Peyer's patch (tissue), 4 donors: Measurements from ENCODE around the gene ELOVL5. TPM values are rescaled to one million over a fixed set of nuclear protein-coding genes. Genes with fewer than 3 reads are reported as not detected.
A peak's percentile ranks its signal among the peaks of the same experiment; 100 is the strongest.

Experiments
- DNase-seq, 3 donors: peaks; one replicate each; pipeline ENCODE4 v3.0.0-alpha.2; 2017 to 2019
- H3K27ac ChIP-seq, 4 donors: fragments of 200-600 bp; sonication (generic); one replicate each; pipeline ENCODE4 v1.5.1; 2016 to 2019
- H3K27me3 ChIP-seq, 2 donors: fragments of 200-600 bp; sonication (generic); one replicate each; pipeline ENCODE4 v1.5.1; 2019
- H3K36me3 ChIP-seq, 3 donors: fragments of 200-600 bp; sonication (generic); one replicate each; pipeline ENCODE4 v1.5.1; 2016 to 2019
- H3K4me1 ChIP-seq, 4 donors: fragments of 200-600 bp; sonication (generic); one replicate each; pipeline ENCODE4 v1.5.1; 2016 to 2019
- H3K4me3 ChIP-seq, 4 donors: fragments of 200-600 bp; sonication (generic); 1 replicate in 3 of 4; 2 replicates in 1 of 4; pipeline ENCODE4 v1.5.1; 2016 to 2019; ENCODE audit warnings: mild to moderate bottlenecking in 1 of 4
- H3K9me3 ChIP-seq, 4 donors: fragments of 200-600 bp; sonication (generic); one replicate each; pipeline ENCODE4 v1.5.1; 2016 to 2019; ENCODE audit warnings: mild to moderate bottlenecking in 1 of 4
- POLR2A ChIP-seq, 2 donors: fragments of 450-650 bp; IDR thresholded peaks; one replicate each; pipeline ENCODE4 v1.5.1; 2017; ENCODE audit warnings: antibody characterized with exemption in 2 of 2, mild to moderate bottlenecking in 2 of 2, moderate library complexity in 2 of 2
- total RNA-seq, 4 donors: library from RNA; depleted of rRNA; stranded (reverse); fragments of >200 nt; gene quantifications; one replicate each; pipeline ENCODE4 v1.1.0, GENCODE V29; 2016
- TF ChIP-seq, protein P1 (sequence below), 6 experiments: fragments of 450-650 bp in 4 of 6; fragments of 200-600 bp in 2 of 6; sonication (generic) in 1 of 6; IDR thresholded peaks; one replicate each; pipeline ENCODE4 v1.5.1; 2017 to 2019; ENCODE audit warnings: antibody characterized with exemption in 6 of 6, mild to moderate bottlenecking in 3 of 6, moderate library complexity in 1 of 6

The ELOVL5 gene
- total RNA-seq, 4 donors from 2014 or later: 40.3 to 101 (median 78.6) TPM

DNA sequence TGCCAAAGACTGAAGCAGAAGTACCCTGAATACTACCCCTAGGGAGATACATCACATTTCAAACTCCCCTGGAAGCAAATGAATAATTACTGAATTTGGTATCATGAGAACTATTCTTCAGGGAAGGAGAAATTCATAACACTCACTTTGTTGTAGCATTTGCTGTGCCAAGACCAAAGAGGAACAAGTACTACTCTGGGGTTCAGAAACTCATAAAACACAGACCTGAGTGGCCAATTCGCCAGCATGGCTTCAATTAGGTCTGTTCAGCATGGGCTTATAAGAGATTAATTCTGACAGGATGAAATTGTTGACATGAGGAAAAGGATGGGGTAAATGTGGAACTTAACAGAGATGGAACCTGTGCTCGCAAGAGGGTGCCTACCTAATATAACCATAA, 6.5 kb downstream of the ELOVL5 start:
- no peak overlapping the region for H3K27ac ChIP-seq
- H3K36me3 ChIP-seq: no peaks in the 10 kb centered on the region
- DNase-seq: no peak
- no peak overlapping the region for H3K4me3 ChIP-seq
- peaks cover 0 to 33% (median 6%) of the 10 kb centered on the region in 4 donors for H3K4me1 ChIP-seq
- H3K9me3 ChIP-seq: no peaks in the 10 kb centered on the region
- no peak for TF ChIP-seq POLR2A (IDR thresholded peaks at IDR 0.05)
- TF ChIP-seq, protein P1, sequence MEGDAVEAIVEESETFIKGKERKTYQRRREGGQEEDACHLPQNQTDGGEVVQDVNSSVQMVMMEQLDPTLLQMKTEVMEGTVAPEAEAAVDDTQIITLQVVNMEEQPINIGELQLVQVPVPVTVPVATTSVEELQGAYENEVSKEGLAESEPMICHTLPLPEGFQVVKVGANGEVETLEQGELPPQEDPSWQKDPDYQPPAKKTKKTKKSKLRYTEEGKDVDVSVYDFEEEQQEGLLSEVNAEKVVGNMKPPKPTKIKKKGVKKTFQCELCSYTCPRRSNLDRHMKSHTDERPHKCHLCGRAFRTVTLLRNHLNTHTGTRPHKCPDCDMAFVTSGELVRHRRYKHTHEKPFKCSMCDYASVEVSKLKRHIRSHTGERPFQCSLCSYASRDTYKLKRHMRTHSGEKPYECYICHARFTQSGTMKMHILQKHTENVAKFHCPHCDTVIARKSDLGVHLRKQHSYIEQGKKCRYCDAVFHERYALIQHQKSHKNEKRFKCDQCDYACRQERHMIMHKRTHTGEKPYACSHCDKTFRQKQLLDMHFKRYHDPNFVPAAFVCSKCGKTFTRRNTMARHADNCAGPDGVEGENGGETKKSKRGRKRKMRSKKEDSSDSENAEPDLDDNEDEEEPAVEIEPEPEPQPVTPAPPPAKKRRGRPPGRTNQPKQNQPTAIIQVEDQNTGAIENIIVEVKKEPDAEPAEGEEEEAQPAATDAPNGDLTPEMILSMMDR (IDR thresholded peaks at IDR 0.05): no peak
- H3K27me3 ChIP-seq: no peaks in the 10 kb centered on the region

DNA sequence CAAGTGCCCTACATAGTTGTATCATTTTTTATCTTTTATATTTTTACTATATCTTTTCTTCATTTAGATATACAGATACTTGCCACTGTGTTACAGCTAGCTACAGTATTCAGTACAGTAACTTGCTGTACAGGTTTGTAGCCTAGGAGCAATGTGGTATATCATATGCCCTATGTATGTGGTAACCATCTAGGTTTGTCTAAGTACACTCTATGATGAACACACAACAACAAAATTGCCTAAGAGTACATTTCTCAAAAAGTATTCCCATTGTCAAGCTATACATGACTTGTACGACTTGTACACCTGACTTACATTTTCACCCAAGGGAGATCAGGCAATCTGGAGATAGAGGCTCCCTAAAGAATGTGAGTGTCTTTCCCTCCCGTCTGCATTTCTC, 8.2 kb downstream of the ELOVL5 start:
- no peak for DNase-seq
- H3K4me3 ChIP-seq: no peak overlapping the region
- TF ChIP-seq, protein P1 (IDR thresholded peaks at IDR 0.05): no peak
- TF ChIP-seq POLR2A (IDR thresholded peaks at IDR 0.05): no peak
- H3K36me3 ChIP-seq: no peaks in the 10 kb centered on the region
- H3K27ac ChIP-seq: no peak overlapping the region
- H3K9me3 ChIP-seq: no peaks in the 10 kb centered on the region
- no peaks in the 10 kb centered on the region for H3K27me3 ChIP-seq
- peaks cover 0 to 46% (median 16%) of the 10 kb centered on the region in 4 donors for H3K4me1 ChIP-seq

DNA sequence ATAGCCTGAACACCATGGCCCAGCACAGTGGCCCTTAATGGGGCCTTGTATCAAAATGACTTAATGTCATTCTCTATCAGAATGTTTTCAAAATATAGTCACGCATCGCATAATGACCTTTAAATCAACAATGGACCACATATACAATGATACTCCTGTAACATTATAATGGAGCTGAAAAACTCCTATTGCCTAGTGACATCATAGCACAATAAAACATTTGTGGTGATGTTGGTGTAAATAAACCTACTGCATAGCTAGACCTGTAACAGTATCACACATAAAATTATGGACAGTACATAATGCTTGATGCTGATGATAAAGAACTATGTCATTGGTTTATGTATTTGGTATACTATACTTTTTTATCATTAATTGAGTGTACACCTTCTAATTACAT, 9.3 kb downstream of the ELOVL5 start:
- H3K36me3 ChIP-seq: no peaks in the 10 kb centered on the region
- no peak overlapping the region for H3K4me3 ChIP-seq
- TF ChIP-seq POLR2A (IDR thresholded peaks at IDR 0.05): no peak
- TF ChIP-seq, protein P1 (IDR thresholded peaks at IDR 0.05): no peak
- no peaks in the 10 kb centered on the region for H3K27me3 ChIP-seq
- H3K4me1 ChIP-seq: peaks cover 0 to 56% (median 18%) of the 10 kb centered on the region in 4 donors
- H3K27ac ChIP-seq: no peak overlapping the region
- DNase-seq: no peak
- H3K9me3 ChIP-seq: no peaks in the 10 kb centered on the region

DNA sequence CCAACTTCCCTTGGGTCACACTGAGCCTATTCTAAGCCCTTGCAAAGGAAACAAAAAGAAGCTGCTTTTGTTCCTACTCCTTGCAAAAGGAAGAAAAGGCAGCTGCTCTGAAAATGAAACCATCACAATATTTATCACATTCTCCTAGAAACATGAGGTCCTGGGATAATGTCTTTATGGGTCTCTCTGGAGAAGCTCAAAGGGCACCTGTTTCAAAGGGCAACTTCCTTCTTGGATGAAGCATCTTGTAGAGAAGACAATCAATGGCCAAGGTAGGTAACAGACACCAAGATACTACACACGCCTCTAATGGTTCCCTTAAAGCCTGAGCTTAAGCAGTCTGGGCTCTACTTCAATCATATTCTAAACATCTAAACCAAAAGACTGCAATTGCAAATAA, 10.4 kb downstream of the ELOVL5 start:
- peak in 1 of 3 donors; percentile 68 for DNase-seq
- Histone ChIP-seq H3K9me3 (no peaks in the 10 kb centered on the region), H3K36me3 (no peaks in the 10 kb centered on the region), H3K27me3 (no peaks in the 10 kb centered on the region), H3K27ac (peak overlapping the region in 1 of 4 donors; percentile 84), H3K4me3 (no peak overlapping the region), H3K4me1 (peaks cover 0 to 59% (median 20%) of the 10 kb centered on the region in 4 donors)
- TF ChIP-seq POLR2A (IDR thresholded peaks at IDR 0.05): no peak
- TF ChIP-seq, protein P1 (IDR thresholded peaks at IDR 0.05): no peak

DNA sequence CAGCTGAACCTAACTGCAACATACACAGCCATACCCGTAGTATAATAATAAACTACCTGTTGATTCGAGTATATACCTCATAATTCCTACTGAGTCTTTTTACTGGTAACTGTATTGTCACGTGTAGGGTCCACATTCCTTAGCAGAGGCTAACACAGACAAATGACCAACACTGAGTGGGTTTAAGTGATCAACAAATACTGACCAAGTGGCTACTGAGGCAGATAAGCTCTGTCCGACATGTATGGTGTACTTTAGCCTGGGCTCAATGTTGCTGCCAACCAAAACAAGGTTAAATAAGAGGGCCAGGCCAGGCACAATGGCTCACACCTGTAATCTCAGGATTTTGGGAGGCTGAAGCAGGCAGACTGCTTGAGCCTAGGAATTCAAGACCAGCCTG, 12.7 kb downstream of the ELOVL5 start:
- Histone ChIP-seq H3K4me1 (peaks cover 0 to 51% (median 20%) of the 10 kb centered on the region in 4 donors), H3K27ac (peak overlapping the region; percentile 71 to 84 (median 81))

More for the DNA sequence above, 12.7 kb downstream of the ELOVL5 start:
- DNase-seq: no peak
- no peaks in the 10 kb centered on the region for H3K36me3 ChIP-seq
- H3K4me3 ChIP-seq: peak overlapping the region; percentile 7 to 35 (median 17)
- TF ChIP-seq, protein P1 (IDR thresholded peaks at IDR 0.05): no peak
- TF ChIP-seq POLR2A (IDR thresholded peaks at IDR 0.05): no peak
- no peaks in the 10 kb centered on the region for H3K9me3 ChIP-seq
- no peaks in the 10 kb centered on the region for H3K27me3 ChIP-seq
